ENCODE measurements around the gene CCDC186. TPM values are rescaled to one million over a fixed set of nuclear protein-coding genes. Genes with fewer than 3 reads are reported as not detected.
"Not testable (repeated sequence)": the region's sequence is repeated elsewhere in the genome, so short reads cannot be mapped to it uniquely, and the experiment has no call there.

CCDC186 gene
- polyA plus RNA-seq, 3 donors: 23.0 to 25.1 (median 24.1) TPM

DNA sequence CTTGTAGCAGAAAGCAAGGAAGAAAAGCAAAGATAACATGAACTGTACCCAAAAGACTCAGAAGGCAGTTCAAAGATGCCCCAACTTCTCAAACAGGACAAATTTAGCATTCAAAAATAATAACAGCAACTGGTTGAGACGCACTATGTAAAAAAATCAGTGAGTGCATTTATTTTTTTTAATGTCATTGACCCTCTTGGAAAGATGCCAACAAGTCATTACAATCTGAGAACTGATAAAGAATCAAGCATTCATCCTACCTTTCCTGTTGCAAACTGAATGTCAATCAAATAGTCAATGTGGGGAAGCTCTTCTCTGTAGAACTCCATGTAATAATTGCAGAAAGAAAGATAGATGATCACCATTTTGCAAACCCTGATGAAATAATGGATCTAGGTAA is 1.7 kb upstream of the CCDC186 start:
- no peak for DNase-seq (ENCODE audit: low read depth in 3 of 3, low spot score in 2 of 3)

DNA sequence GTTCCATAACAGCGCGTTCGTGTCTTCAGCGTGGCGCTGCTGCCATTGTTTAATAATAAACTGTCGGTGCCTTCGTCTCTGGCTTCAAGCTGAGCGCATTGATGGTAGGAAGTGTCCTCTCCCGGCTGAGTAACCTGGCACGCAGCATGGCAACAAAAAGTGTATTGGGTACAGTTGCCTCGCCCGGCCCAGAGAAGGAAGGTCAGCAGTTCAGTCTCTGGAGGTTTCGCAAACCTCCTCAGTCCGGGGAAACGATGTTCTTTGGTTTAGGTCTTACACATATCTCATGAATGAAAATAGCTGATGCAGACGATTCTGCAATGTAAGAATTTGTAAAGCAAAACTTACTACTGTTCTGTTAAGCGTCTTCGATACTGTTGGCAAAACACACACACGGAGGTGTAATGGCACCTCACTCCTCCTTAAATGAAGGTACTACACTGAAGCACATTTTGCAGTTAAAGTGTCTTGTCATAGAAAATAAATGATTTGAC is 739 bp upstream of the CCDC186 start:
- no peak for DNase-seq (ENCODE audit: low read depth in 3 of 3, low spot score in 2 of 3)

DNA sequence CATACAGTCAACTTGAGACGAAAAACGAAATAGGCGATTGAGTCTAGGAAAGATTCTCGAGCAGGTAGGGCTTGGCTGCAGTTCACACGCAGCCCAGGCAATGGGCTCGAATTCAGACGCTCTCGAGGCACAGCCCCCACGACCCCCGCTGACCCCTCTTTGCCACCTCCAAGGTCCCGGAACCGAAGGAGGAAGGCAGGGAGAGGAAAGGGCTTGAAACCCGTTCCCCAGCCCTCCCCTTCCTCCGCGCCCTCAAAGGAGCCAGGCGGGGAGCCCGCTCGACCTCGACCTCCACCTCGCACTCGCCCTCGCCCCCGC is 441 bp downstream of the CCDC186 start:
- no peak for DNase-seq (ENCODE audit: low read depth in 3 of 3, low spot score in 2 of 3)

DNA sequence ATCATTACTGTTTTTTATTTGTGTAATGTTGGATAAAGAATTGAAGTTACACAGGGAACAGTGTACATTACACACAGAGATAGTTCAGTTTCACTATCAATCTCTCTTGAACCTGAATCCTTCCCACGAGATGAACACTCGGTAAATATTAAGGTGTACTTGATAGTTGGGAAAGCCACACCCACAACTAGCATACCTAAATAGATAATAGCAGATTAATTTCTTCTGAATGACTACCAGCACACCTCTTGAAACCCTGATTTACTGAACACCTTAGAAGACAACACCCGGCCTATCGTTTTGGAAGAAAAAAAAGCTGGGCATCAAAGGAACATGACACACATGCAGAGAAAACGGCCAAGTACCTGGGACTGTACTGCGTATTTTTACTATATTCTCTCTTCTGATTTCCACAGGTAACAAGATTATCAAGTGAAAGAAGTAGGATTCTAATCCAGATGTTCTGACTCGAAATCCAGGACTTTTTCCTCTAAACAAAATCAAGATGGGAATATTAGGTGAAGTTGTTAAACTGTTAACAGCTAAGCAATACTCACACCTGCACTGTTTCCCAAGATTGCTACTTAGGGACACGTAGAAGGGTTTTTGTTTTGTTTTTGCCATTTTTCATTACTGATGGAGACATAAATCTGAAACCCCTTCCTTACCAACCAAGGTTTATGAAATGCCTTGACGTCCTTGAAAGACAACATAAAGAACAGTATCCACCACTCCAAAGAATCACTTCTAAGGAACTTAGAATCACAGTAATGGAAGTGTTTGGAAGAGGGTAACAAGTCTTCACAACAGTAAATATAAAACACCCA is 1.0 kb downstream of the CCDC186 start:
- no peak for DNase-seq (ENCODE audit: low read depth in 3 of 3, low spot score in 2 of 3)

DNA sequence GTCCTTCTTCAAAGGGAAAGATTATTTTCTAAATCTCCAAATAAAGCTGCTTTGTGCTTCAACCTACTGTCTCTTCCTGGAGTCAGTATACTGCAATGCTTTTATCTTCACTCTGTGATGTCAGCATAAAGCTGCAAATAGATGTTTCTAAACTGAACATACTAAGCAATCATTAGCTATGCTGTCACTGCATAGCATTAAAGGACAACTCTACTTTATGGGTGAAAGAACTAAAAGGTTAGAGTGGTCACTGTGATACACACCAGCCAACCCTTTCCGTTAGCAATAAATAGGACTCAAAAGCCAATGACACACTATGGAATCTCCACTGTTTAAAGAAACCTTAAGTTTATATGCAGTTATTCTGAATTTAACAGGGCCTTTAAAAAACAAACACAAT is 1.8 kb downstream of the CCDC186 start:
- DNase-seq (ENCODE audit: low read depth in 3 of 3, low spot score in 2 of 3): no peak

DNA sequence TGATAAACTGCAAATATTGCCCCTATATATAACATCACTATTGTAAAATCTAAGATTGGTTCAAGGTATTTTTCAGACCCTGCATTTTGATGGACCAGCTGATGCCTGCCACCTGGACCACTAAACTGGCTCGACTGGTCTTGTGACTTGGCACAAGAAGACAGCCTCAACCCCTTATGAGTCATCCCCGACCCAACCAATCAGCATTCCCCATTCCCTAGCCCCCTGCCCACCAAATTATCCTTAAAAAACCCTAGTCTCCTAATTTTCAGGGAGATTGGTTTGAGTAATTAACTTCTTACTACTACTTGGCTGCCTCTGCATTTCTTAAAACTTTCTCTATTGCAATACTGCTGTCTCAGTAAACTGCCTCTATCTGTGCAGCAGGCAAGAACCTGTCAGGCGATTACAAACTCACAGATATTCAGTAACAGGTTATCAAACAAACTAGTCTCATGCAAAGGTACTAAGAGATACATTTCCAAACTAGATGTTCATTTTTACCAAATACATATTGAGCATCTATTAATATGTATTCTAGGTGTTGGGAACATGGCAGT is 5.5 kb downstream of the CCDC186 start:
- DNase-seq (ENCODE audit: low read depth in 3 of 3, low spot score in 2 of 3): no peak

DNA sequence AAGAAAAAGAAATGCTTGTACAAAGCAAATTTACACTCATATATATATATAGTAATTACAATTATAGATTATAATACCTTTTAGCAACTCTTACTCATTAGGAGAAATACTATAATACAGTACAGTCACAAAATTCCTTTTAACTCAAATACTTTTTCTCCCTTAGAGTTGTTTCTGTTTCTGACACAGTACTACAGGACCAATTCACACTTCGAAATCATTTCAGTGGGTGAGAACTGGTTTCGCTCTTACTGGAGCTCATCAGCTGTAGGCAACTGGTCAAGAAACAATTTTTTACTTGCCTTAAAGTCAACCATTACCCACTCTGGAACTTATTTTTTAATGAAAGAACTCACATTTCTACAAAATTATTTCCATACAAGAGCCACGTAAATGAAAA is 6.0 kb downstream of the CCDC186 start:
- DNase-seq (ENCODE audit: low read depth in 3 of 3, low spot score in 2 of 3): no peak

DNA sequence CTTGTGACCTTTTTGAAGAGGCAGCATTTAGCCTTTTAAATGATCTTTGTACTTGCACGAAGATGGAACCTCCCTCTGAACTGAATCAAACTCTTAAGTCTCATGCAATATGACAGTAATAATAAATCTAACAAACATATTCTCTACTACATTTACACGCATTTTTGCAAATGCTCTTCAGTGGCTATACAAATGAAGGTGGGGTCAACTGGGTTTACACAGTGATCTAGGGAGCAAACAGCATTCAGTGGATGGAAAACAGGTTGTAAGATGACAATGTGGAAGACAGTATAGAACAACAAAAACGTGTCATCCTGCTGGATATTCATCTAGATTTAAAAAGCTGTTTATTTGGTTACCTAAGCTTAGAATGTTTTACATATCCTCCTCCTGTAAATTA is 7.5 kb downstream of the CCDC186 start:
- no peak for DNase-seq (ENCODE audit: low read depth in 3 of 3, low spot score in 2 of 3)

DNA sequence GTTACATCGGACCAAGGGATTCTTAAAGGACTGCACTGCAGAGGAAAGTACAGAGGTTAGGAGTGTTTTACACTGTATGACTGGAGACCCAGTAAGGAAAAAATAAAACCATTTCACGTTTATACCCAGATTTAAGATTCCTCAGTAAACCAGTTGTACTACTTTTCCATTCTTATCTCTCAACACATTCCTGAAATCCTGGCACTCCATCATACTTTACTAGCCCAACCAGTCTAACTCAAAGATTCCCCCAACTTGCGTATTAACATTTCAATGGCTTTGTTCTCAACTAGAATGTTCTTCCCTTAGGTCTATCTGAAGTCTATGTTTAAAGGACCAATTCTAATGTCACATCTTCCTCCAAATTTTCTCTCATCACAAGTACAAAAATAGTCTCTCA is 8.0 kb downstream of the CCDC186 start:
- no peak for DNase-seq (ENCODE audit: low read depth in 3 of 3, low spot score in 2 of 3)

DNA sequence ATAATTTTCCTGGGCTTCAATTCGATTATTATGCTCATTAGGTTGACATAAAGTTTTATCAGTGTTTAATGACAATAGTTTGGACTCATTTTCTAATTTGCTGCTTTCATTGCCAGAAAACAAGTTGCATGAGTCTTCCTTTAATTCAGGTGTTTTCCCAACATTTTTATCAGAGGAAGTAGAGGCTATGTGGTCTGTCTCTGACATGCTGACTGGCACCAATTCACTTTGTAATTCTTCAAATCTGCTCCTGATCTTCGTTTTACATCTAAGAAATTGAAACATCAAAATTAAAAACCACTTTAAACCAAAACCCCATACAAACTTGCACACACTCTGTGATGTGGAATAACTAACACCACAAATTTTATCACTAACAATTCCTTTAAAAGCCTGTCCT is 10.9 kb downstream of the CCDC186 start:
- DNase-seq (ENCODE audit: low read depth in 3 of 3, low spot score in 2 of 3): no peak

DNA sequence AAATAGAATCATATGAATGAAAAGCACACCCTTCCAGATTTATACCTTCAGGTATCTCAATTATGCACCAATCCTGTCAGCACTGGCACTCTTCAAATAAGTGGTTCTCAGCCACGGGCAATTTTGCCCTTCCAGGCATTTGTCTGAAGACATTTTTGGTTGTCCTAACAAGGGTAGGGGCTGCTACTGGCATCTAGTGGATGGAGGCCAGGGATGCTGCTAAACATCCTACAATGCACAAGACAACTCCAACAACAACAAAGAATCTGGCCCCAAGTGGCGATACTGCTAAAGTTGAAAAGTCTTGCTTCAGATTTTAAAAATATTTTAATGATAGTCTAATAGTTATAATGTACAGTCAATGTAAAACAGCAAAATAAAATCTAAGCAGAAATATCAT is 16.1 kb downstream of the CCDC186 start:
- no peak for DNase-seq (ENCODE audit: low read depth in 3 of 3, low spot score in 2 of 3)

DNA sequence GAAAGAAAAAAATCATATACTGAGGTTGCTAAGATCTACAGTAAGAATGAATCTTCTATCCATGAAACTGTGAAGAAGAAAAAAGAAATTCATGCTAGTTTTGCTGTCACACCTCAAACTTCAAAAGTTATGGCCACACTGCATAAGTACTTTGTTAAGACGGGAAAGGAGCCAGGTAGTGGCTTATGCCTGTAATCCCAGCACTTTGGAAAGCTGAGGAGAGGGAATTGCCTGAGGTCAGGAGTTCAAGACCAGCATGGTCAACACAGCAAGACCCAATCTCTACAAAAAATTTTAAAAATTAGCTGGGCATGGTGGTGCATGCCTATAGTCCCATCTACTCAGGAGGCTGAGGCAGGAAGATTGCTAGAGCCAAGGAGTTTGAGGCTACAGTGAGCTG is 22.1 kb downstream of the CCDC186 start:
- DNase-seq (ENCODE audit: low read depth in 3 of 3, low spot score in 2 of 3): no peak

DNA sequence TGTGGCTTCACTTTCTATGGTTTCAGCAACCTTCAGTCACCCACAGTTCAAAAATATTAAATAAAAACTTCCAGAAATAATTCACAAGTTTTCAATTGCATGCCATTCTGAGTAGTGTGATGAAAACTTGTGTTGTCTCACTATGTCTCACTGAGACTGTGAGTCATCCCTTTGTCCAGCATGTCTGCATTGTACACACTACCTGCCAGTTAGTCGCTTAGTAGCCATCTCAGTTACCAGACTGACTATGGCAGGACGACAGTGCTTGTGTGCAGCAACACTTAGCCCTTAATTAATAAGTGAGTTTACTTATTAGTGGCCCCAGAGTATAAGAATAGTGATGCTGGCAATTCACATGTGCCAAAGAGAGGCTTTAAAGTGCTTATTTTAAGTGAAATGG is 22.5 kb downstream of the CCDC186 start:
- no peak for DNase-seq (ENCODE audit: low read depth in 3 of 3, low spot score in 2 of 3)

DNA sequence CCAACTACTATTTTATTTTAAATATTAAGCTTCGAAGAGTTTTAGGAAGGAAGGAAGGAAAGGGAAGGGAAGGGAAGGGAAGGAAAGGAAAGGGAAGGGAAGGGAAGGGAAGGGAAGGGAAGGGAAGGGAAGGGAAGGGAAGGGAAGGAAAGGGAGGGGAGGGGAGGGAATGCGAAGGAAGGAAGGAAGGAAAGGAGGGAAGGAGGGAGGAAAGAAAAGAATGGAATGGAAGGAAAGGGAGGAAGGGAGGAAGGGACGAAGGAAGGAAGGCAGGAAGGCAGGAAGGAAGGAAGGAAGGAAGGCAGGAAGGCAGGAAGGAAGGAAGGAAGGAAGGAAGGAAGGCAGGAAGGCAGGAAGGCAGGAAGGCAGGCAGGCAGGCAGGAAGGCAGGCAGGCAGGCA is 24.5 kb downstream of the CCDC186 start:
- not testable (repeated sequence) for DNase-seq (ENCODE audit: low read depth in 3 of 3, low spot score in 2 of 3)

DNA sequence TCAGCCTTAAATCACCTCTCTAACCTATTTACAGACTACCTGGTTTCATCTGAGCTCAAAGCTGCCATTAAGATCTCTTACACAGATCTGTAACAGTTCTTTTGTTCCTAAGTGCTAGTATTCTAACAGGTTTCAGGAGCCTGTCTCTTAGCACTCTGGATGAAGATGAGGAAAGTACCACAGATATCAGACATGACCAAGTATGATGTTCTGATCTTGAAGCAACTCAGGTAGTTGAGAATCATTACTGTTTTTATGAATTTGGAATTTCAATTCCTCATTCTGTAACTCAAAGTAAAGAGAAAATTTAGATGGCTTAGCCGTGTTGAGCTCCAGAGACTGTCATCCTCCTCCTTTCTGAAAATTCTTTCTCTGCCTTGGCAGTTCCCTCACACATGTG is 30.8 kb downstream of the CCDC186 start:
- DNase-seq (ENCODE audit: low read depth in 3 of 3, low spot score in 2 of 3): no peak

DNA sequence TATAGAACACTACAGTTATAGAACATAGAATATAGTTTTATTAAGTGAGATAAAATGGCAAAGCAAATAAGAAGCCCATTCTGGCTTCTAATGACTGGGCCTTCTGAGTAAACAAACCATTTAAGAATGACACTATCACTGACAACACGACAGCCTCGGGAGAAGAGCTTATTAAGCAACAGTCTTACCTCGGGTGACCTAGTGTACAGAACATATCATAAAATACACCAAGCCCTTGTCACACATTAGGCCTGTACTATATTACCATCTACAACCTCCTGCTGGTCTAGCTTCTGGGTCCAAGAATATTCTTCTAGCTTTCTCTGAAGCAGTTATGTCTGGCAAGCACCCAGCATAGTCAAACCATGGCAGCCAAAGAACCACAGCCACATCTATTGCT is 32.0 kb downstream of the CCDC186 start:
- no peak for DNase-seq (ENCODE audit: low read depth in 3 of 3, low spot score in 2 of 3)

DNA sequence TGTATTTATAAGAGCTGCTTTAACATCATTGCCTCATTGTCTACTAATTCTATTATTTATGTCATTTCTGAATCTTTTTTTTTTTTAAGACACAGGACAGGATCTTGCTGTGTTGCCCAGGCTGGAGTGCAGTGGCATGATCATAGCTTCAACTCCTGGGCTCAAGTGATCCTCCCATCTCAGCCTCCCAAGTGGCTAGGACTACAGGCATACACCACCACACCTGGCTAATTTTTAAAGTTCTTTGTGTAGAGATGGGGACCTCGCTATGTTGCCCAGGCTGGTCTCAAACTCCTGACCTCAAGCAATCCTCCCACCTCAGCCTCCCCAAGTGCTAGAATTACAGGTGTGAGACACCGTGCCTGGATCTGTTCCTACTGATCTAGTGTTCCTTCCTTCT is 33.2 kb downstream of the CCDC186 start:
- not testable (repeated sequence) for DNase-seq (ENCODE audit: low read depth in 3 of 3, low spot score in 2 of 3)

DNA sequence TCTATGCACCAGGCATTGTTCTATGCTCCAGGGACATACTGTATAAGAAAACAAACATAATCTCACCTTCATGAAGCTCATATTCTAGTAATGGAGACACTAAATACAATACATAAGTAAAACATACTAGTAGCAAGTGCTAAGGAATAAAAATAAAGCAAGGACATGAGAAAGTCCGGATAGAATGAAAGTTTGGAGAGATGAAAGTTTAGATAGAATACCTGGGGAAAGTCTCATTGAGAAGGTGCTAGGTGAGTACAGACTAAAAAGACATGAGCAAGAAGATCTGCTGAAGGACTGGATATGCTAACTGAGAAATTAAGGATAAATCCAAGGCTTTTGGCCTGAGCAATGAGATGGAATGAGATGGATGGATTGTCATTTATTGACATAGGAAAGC is 34.0 kb downstream of the CCDC186 start:
- DNase-seq (ENCODE audit: low read depth in 3 of 3, low spot score in 2 of 3): no peak

DNA sequence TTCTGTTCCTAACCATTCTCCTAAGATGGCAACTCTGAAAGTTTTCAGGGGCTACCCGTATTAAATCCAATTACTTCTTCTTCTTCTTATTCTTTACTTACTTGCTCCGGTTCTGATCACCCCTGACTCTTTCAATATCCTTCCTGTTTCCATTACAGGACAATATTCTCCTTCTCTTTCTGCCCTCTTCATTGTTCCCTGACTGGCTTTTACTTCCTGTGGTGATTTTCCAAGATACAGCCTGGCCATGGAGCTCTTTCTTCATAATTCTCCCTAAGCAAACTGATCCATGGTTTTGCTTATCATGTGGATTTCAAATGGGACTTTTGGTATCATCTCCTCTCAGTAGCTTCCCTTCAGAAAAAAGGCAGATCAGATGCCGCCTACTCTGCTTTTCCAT is 35.4 kb downstream of the CCDC186 start:
- DNase-seq (ENCODE audit: low read depth in 3 of 3, low spot score in 2 of 3): no peak

DNA sequence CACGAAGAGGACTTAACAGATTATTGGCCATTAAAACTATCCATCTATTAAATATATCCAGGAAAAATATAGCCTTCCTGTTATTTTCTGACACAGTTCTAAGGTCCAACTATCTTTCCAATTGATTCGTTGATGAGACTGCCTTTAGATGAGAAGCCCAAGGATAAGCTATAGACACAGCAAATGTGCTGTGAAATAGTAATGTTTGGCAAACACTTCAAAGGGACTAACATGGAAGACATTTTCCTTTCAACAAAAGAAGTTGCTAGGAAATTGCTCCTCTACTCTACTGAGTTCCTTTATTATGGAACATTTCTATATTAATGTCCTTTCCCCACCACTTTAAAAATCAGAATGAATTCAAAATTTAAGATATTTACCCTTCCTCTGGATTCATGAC is 38.5 kb downstream of the CCDC186 start:
- DNase-seq (ENCODE audit: low read depth in 3 of 3, low spot score in 2 of 3): no peak

DNA sequence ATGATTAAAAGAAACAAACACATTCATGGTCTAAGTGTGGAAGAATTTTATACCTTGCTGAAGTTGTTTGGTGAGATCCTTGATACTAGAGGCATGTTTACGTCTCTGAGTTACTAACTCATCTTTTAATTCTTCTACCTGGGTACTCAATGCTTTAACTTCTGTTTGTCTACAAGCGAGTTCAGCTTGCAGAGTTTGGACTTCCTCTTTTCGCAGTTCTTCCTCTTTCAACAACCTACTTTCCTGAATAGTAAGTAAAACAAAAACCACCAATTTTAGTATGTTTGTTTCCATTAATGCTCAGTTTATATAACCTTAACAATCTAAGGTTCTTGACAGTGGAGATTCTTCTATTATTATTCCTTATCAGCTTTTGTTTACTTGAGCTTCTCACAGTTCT is 42.9 kb downstream of the CCDC186 start:
- no peak for DNase-seq (ENCODE audit: low read depth in 3 of 3, low spot score in 2 of 3)

DNA sequence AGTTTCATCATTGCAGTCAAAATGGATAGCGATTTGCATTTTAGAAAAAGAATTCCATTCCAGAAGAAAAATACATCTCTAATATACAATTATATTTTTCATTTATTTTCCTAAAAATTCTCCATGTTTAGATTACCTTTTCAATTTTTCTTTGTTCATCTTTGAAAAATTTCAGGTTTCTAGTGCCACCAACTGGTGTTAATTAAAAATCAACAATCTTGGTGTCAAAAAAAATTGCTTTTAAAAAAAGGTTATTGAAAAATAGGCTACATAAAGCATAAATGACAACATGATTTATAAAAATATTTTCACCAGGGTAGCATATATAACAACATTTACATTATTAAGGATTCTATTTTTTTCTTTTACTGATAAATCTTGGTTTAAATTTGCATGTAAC is 53.0 kb downstream of the CCDC186 start:
- no peak for DNase-seq (ENCODE audit: low read depth in 3 of 3, low spot score in 2 of 3)

DNA sequence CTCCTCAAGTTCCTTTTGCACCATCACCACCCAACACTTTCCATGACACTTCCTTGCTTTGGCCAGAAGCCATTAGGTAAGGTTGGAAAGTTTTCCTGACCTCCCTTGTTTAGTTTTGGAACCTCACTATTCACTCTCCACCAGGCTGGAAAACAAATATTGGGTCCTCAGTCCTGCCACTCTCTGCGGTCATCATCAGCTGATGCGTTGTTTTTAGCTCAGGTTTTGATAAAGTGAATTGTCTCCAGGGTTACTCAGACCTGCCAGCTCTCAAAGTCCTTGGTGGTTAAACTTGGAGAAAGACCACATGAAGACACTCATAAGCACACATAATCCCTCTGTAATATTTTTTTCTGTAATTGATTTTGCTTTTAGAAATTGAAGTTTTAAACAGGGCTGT is 55.5 kb downstream of the CCDC186 start:
- DNase-seq (ENCODE audit: low read depth in 3 of 3, low spot score in 2 of 3): no peak
